Common myeloid progenitor, CD34-positive (primary cell): ENCODE measurements around the gene TMEM63A.
"Not testable (repeated sequence)": the region's sequence is repeated elsewhere in the genome, so short reads cannot be mapped to it uniquely, and the experiment has no call there.

Experiments used
- CTCF ChIA-PET: fragments of 350-600 bp; sonication (Branson Sonifier 250); formaldehyde crosslinking; loops from one replicate; lab custom pipeline; 2021; ENCODE audit warnings: antibody characterized with exemption; lab: Charles Lee
- POLR2A ChIA-PET: fragments of 350-600 bp; sonication (Branson Sonifier 250); formaldehyde crosslinking; loops from one replicate; lab custom pipeline; 2021; ENCODE audit warnings: antibody characterized with exemption; lab: Charles Lee
- DNase-seq, 3 donors: peaks; one replicate each; pipeline versions ENCODE4 v3.0.0 to v3.0.0-alpha.2; 2013
- H3K27ac ChIP-seq, 2 experiments: 1 replicate in 1 of 2; 2 replicates in 1 of 2; pipeline ENCODE4 v1.7.0; 2013; ENCODE audit warnings: inconsistent platforms in 2 of 2, low read length in 2 of 2, mild to moderate bottlenecking in 2 of 2, low read depth in 1 of 2, moderate library complexity in 1 of 2; ENCODE audit not compliant: severe bottlenecking in 2 of 2, insufficient read depth in 1 of 2, poor library complexity in 1 of 2
- H3K27me3 ChIP-seq, 5 experiments: replicated peaks in 2 of 5; 1 replicate in 3 of 5; 2 replicates in 2 of 5; pipeline versions ENCODE4 v1.6.1 to v1.7.0; 2013; ENCODE audit warnings: low read length in 4 of 5, mild to moderate bottlenecking in 2 of 5, moderate library complexity in 2 of 5, inconsistent platforms in 1 of 5; ENCODE audit not compliant: insufficient read depth in 5 of 5, control insufficient read depth in 4 of 5
- H3K36me3 ChIP-seq, 4 experiments: 1 replicate in 2 of 4; 2 replicates in 2 of 4; pipeline versions ENCODE4 v1.6.1 to v1.7.0; 2013; ENCODE audit warnings: low read length in 3 of 4, control low read depth in 1 of 4, mild to moderate bottlenecking in 1 of 4; ENCODE audit not compliant: control insufficient read depth in 4 of 4, insufficient read depth in 4 of 4
- H3K4me1 ChIP-seq, 4 experiments: 1 replicate in 3 of 4; 2 replicates in 1 of 4; pipeline versions ENCODE4 v1.6.1 to v1.7.1; 2013; ENCODE audit warnings: low read length in 3 of 4, mild to moderate bottlenecking in 3 of 4, control low read depth in 1 of 4, inconsistent platforms in 1 of 4, moderate library complexity in 1 of 4; ENCODE audit not compliant: control insufficient read depth in 4 of 4, insufficient read depth in 4 of 4; ENCODE audit errors: control extremely low read depth in 1 of 4
- H3K4me3 ChIP-seq, 7 experiments: 1 replicate in 4 of 7; 2 replicates in 3 of 7; pipeline versions ENCODE4 v1.5.1 to v1.7.0; 2013; ENCODE audit warnings: mild to moderate bottlenecking in 7 of 7, low read length in 6 of 7, moderate library complexity in 6 of 7, inconsistent platforms in 2 of 7, low read depth in 2 of 7, control low read depth in 1 of 7; ENCODE audit not compliant: insufficient read depth in 4 of 7, control insufficient read depth in 1 of 7; ENCODE audit errors: extremely low read depth in 1 of 7
- H3K9me3 ChIP-seq, 5 experiments: 1 replicate in 4 of 5; 2 replicates in 1 of 5; pipeline versions ENCODE4 v1.6.1 to v1.7.1; 2013; ENCODE audit warnings: low read length in 4 of 5, mild to moderate bottlenecking in 2 of 5, inconsistent platforms in 1 of 5, low read depth in 1 of 5, moderate library complexity in 1 of 5; ENCODE audit not compliant: control insufficient read depth in 4 of 5, insufficient read depth in 2 of 5; ENCODE audit errors: control extremely low read depth in 1 of 5
- WGBS: methylation state at CpG from one replicate; pipeline ENCODE4 v1.1.5; 2013; ENCODE audit not compliant: insufficient coverage; 5-methylcytosine and 5-hydroxymethylcytosine counted together

TMEM63A gene

GRCh38 chr1:225842788-225843425 is 39.3 kb downstream of the TMEM63A start:
- H3K27me3 ChIP-seq, result no peaks in the 10 kb centered on the region
- no peaks in the 10 kb centered on the region for H3K9me3 ChIP-seq
- no peak for DNase-seq
- no peak overlapping the region for H3K27ac ChIP-seq
- no peaks in the 10 kb centered on the region for H3K4me1 ChIP-seq
- CTCF ChIA-PET, result interaction anchor here (1.3 to 1.7 kb wide), 2 partner anchors 15 to 35 kb away, joined by 4 to 6 read pairs; no protein-coding TSS in a partner anchor
- POLR2A ChIA-PET, result no interaction called here
- no peak overlapping the region for H3K4me3 ChIP-seq
- peaks cover 6 to 29% (median 19%) of the 10 kb centered on the region in 4 experiments for H3K36me3 ChIP-seq
- 93% methylated on average over 6 of the region's 6 CpGs for WGBS

- DNase-seq, result no peak
- WGBS, result 88% methylated on average over 10 of the region's 12 CpGs
- H3K27ac ChIP-seq, result no peak overlapping the region
- no peaks in the 10 kb centered on the region for H3K27me3 ChIP-seq
- ChIA-PET CTCF (no interaction called here), POLR2A (no interaction called here)
- H3K4me1 ChIP-seq, result no peaks in the 10 kb centered on the region
- no peak overlapping the region for H3K4me3 ChIP-seq
- H3K9me3 ChIP-seq, result no peaks in the 10 kb centered on the region
- peaks cover 4 to 21% (median 13%) of the 10 kb centered on the region in 4 experiments for H3K36me3 ChIP-seq
These were observed 40.1 kb downstream of the TMEM63A start for GRCh38 chr1:225842074-225842473.

GRCh38 chr1:225840713-225841112 is 41.5 kb downstream of the TMEM63A start:
- no peaks in the 10 kb centered on the region for H3K27me3 ChIP-seq
- CTCF ChIA-PET, result interaction anchor here (0.6 to 1.1 kb wide), 3 partner anchors 9 to 333 kb away, joined by 3 read pairs; no protein-coding TSS in a partner anchor
- POLR2A ChIA-PET, result no interaction called here
- no peak for DNase-seq
- no peak overlapping the region for H3K4me3 ChIP-seq
- H3K4me1 ChIP-seq, result no peaks in the 10 kb centered on the region
- 100% methylated on average over 2 of the region's 4 CpGs for WGBS
- peaks cover 0 to 7% (median 2%) of the 10 kb centered on the region in 4 experiments for H3K36me3 ChIP-seq
- no peak overlapping the region for H3K27ac ChIP-seq
- no peaks in the 10 kb centered on the region for H3K9me3 ChIP-seq

- no peak for DNase-seq
- H3K36me3 ChIP-seq, result peaks cover 0 to 3% (median 1%) of the 10 kb centered on the region in 4 experiments
- no peaks in the 10 kb centered on the region for H3K4me1 ChIP-seq
- H3K9me3 ChIP-seq, result no peaks in the 10 kb centered on the region
- ChIA-PET CTCF (interaction anchor here (0.8 to 1.1 kb wide), 2 partner anchors 9 to 332 kb away, joined by 3 read pairs; no protein-coding TSS in a partner anchor), POLR2A (no interaction called here)
- no peak overlapping the region for H3K27ac ChIP-seq
- WGBS, result no CpG with 5 or more reads among the region's 1 CpG
- no peak overlapping the region for H3K4me3 ChIP-seq
- no peaks in the 10 kb centered on the region for H3K27me3 ChIP-seq
These were observed 42.0 kb downstream of the TMEM63A start for GRCh38 chr1:225840223-225840610.

- DNase-seq, result no peak
- Histone ChIP-seq H3K9me3 (no peaks in the 10 kb centered on the region), H3K27ac (no peak overlapping the region), H3K4me3 (no peak overlapping the region), H3K27me3 (no peaks in the 10 kb centered on the region), H3K4me1 (no peaks in the 10 kb centered on the region), H3K36me3 (no peaks in the 10 kb centered on the region)
- 91% methylated on average over 12 of the region's 14 CpGs for WGBS
- ChIA-PET POLR2A (no interaction called here), CTCF (interaction anchor here (1.0 kb wide), 1 partner anchor 364 kb away, joined by 3 read pairs; no protein-coding TSS in a partner anchor)
These were observed 43.4 kb downstream of the TMEM63A start for GRCh38 chr1:225838793-225839192.

- H3K36me3 ChIP-seq, H3K27me3 ChIP-seq, H3K4me3 ChIP-seq, POLR2A ChIA-PET, CTCF ChIA-PET, H3K9me3 ChIP-seq, DNase-seq, H3K27ac ChIP-seq, H3K4me1 ChIP-seq: not testable (repeated sequence)
- 92% methylated on average over 2 of the region's 4 CpGs for WGBS
These were observed 45.9 kb downstream of the TMEM63A start for GRCh38 chr1:225836296-225836695.

- Histone ChIP-seq H3K27ac (no peak overlapping the region), H3K27me3 (no peaks in the 10 kb centered on the region), H3K36me3 (no peaks in the 10 kb centered on the region), H3K4me1 (no peaks in the 10 kb centered on the region), H3K9me3 (no peaks in the 10 kb centered on the region), H3K4me3 (no peak overlapping the region)
- WGBS, result 96% methylated on average over 3 of the region's 3 CpGs
- ChIA-PET CTCF (no interaction called here), POLR2A (no interaction called here)
- no peak for DNase-seq
These were observed 46.3 kb downstream of the TMEM63A start for GRCh38 chr1:225835856-225836255.
